CD4-positive, alpha-beta T cell treated with Interleukin-15 for 1 hour (primary cell): Measurements from ENCODE around the gene NR4A3.
A peak's percentile ranks its signal among the peaks of the same experiment; 100 is the strongest.

Experiments used
- DNase-seq: peaks from one replicate; pipeline ENCODE4 v3.0.0-alpha.2; 2020

NR4A3 gene

DNA sequence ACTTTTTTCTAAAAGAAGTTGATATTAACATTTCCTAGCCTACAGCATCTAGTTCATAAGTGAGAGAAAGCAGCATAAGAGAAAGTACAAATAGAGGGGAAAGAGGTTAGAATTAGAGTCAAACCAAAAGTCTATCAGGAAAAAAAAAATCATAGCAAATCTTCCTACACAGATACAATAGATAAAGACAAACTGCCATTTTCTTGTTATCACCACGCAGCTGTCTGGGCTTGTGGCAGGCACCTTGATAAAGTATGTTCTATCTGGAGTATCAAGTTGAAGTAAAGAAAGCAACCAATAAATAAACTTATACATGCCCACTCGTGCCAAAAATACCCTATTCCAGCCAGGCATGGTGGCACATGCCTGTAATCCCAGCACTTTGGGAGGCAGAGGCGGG lies 5.3 kb upstream of the NR4A3 start:
- no peak for DNase-seq

DNA sequence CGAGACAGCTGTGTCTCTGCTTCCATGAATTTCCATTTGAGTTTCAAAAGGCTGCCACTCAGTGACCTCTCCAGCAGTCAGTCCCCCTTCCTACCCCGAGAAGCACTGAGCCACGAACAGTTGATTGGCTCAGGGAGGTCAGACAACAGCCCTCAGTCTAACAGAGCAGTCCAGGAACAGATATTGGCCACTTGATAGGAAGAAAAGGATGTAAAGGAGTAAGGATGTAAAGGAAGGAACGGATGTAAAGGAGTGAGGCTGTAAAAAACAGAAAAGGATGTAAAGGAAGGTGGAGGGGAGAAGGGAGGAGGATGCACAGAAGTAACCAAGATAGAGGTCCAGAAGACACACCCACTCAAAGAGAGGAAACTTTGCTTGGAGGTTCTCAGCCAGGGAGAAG lies 3.2 kb upstream of the NR4A3 start:
- no peak for DNase-seq

DNA sequence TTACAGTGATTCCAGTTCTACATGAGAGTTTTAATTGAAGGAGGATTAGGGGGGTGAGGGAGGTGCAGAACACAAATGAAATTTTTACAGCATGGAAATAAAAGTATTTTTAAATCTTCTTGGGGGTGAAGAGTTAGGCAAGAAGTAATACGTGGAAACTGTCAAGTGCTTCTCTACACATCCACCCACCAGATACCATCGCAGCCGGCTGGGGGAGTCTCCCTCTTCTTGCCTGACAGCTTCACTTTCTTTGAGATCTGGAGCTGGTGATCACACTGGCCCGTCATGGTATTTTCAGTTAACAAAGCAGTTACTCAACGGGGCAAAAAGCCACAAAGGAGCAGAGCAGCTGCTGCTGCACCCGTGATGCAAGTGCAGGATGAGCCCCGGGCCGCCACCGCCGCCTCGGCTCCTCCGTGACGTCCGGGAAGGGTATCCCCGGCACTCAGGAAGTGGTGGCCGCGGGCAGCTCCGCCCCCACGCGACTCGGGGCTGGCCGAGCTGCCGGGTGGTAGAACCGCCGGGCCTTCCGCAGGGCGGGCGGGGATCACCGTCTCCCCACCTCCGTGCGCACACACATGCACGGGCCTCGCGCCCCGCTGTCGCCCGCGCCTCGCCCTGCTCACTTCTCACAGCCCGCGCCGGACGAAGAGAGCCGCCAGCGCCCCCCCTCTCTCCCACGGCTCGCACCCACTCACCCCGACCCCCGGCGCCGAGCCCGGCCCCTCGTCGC lies 2.4 kb upstream of the NR4A3 start:
- peak; percentile 99 for DNase-seq

DNA sequence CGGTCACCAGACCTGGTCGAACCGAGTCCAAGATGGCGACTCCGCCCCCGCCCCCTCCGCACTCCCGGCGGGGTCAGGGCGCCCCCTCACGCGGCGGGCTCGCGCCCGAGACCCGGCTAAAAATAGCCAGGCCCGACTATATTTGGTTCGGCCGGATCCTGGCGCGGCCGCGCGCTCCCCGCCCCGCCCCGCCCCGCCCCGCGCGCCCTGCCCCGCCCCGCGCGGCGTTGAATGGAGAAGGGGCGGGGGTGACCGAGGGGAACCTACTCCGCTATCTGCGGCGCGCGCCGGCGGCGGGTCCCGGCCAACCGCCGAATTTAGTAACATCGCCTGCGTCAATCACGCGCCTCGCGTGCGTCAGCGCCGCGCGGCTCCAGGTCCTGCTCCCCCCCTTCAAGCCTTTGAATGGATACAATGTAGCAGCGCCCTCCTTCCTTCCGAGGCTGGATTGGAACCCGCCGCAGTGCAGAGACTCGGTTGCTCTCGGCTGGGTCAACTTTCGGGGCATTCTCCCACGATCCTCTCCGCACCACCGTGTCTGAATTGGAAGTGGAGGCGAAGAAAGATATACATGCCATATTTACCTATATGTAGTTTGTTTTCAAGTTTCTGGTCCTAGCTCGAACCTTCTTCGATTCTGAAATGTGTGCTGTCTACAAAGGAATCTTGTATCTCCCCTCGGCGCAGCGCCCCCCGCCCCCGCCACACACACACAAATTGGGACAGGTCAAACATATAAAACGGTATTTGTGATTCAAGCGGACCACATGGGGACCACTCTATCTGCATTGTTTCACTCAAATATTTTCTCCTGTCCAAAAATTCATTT lies 1.6 kb upstream of the NR4A3 start:
- peak; percentile 97 for DNase-seq

DNA sequence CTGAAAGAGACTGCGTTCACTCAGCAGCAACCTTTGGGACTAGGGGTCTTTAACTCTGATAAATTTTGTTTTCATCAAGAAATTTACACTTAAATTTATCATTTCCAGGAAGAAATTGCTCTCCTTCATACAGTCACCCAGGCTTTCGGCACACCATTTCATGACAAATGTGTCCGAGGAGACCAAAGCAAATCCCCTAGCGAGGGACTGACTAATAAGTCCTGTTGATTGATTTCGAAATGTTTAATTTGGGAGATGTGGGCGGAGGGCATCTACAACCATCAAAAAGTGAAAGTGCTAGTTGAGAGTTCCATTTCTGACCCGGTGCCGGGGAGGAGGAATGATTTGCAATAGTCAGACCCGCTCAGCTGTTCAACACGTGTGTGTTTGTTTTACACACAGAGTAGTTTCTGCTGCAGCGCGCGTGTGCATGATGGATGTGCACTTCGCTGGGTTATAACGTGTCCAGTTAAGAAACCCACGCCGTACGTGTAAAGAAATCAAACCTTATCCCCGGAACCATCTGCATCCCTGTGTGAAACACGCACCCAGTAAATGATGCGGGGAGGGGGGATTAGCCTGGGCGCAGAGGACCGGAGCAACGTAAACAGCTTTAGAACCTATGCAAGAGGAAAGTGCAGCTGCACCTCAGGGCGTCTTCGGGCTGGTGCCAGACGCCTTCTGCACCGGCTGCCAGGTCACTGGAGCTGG lies 845 bp upstream of the NR4A3 start:
- peak; percentile 71 for DNase-seq

DNA sequence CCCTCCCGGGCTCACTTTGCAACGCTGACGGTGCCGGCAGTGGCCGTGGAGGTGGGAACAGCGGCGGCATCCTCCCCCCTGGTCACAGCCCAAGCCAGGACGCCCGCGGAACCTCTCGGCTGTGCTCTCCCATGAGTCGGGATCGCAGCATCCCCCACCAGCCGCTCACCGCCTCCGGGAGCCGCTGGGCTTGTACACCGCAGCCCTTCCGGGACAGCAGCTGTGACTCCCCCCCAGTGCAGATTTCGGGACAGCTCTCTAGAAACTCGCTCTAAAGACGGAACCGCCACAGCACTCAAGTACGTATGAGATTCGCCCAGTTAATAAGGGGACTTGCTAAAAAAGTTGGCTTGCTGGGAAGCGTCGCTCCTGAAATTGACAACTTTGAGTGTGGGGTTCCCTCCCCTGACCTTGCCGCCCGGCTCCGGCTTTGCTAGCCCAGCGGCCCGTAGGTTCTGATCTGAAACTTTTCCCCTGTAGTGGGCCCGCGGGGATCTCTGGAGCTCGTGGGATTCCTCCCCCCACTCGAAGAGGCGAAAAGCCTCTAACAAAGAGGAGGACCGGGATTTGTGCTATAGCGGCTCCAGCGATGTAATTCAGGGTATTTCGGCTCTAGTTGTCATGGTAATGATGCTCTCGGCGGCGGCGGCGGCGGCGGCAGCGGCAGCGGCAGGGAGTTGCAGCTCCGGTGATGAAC lies 572 bp downstream of the NR4A3 start:
- DNase-seq, result peak; percentile 62

DNA sequence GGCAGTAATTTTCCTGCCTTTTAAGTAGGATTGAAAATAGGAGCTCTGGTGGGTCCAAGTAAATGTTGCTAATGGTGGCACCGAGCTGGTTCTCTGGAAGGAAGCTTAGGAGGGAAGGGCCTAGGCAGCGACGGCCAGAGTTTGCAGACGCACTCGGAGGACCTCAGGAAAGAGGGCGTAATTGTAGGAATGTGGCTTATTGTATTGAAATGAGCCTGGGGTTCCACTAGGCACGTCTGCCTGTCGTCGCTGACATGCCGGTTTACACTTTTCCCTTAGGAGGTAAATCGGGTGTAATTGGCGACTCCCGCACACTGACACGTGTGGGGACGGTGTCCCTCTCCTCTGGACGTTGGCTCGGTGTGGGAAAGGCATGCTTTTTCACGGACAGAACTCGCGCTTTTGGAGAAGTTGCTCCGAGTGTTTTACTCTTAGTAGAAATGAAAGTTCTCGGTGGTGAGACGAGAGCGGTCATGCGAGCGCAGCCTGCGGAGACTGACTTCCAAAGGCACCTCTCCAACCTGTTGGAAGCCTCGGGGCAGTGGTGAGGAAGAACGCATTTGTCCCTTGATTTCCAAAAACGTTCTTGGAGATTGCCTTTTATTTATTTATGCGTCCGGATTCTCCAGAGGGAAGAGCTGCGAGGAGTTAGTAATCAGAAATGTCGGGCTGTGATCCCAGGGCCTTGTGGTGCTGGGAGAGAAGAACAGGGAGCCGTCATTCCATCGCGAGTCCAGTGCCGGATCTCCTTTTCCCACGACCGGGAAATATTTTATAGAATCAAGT lies 1.3 kb downstream of the NR4A3 start:
- no peak for DNase-seq

DNA sequence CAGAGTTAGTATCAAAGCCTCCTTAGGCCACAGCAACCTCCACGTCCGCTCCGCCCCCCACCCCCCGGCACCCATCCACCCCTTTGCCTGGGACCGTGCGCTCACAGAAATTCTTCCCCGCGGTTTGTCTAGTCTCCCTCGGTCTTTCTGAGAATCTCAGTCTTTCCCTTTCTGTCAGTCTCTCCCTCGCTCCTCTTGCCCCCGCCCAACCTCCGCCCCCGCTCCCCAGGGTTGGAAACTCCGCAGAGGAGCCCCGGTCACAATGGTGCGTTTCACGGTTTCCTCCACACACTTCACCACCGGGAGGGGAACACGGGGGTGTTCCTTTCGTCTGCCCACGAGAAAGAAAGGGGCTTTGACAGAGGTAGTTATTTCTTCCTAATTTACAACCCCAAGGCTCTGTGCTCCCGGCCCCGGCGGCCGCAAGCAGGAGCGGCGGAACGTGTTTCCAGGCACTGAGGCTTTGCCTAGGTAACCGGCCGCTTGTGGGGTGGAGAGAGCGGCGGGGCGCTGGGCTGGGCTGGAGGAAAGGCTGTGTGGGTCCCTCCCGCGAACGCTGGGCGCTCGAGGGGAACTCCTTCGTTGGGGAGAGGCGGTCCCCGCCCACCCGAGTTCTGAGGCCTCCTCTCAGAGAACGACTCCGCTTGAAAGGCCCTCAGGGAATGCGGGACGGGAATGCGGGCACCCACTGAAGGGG lies 2.1 kb downstream of the NR4A3 start:
- peak; percentile 78 for DNase-seq

DNA sequence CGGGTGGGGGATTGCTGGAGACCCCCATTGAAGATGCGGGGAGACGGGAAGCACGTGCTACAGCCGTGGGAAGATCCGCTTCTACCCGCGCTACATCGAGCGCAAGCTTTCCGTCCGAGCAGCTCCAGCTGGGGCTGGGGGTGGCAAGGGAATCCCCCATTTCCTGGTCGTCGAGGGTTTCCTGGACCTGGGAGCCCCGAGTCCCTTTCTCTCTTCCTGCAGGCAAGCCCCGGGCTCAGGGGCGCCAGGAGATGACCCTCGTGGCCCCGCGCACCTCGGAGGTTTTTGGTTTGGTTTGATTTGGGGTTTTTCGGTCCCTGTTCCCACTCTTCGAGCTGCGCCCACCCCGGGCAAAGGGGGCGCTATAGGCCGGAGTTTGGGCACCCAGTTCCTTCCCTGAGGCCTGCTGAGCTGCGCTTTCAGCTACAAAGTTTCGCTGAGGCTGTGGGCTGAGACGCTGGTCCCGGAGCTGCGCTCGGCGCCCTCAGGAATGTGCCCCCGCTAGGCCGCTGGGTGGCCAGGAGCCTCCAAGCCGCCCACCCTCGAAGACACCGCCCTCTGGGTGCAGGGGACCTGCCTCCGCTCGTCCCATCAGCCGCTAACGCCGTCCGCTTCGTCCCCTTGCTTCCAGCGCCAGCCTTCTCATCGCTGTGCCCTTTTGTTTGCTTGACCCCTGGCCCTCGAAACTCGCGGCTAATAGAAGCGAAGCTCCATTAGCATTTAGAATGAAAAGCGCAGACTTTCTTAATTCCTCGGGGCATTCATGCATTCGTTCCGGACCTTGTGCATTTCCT lies 2.9 kb downstream of the NR4A3 start:
- DNase-seq, result peak; percentile 68

DNA sequence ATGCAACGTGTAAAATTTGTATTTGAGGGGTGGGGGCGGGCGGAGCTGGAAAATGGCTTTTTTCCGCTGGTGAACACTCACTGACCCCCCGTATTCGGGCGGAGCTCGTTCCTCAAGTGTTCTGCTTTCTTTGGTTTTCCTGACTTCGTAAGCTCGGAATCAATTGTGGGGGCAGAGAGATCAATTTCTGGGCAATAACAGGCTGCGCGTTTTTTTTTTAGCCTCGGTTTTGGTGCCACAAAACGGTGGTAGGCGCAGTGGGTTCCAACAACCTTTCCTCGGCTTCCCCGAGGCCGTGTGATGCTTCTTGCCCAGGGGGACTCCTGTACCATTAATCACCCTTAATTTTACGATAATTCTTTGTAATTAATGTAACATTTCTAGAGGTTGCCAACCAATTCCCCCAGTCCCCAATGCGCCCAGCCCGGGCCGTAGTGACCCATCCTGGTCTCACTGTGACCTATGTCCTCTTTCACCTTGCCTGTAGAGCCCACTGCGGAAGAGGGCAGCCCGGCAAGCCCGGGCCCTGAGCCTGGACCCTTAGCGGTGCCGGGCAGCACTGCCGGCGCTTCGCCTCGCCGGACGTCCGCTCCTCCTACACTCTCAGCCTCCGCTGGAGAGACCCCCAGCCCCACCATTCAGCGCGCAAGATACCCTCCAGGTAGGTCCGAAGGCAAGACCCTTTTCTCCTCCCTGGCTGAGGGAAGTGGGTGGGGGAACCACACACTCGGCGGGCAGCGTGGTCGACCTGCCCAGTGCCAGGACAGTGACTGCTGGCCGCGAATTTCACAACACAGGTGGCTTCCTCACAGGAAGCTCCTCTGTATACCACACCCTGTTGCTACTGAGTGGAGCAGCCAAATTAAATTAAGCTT lies 3.7 kb downstream of the NR4A3 start:
- no peak for DNase-seq

DNA sequence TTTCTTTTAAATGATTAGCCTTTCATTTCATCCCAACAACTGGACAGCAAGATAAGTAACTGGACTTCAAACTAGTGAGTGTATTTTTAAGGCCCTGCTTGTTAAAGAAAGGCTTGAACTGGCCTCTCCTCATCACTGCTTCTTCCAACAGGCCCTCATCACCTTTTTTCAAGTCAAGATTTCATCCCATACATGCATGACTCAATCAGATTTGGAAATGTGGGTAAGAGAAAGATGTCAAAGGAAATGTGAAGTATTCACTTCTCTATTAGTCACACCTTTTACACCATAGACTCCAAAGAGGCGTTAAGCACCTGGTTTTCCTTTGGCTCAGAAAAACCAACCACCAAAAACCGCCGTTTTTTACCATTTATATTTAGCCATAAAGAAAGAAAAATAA lies 4.9 kb downstream of the NR4A3 start:
- DNase-seq, result no peak

DNA sequence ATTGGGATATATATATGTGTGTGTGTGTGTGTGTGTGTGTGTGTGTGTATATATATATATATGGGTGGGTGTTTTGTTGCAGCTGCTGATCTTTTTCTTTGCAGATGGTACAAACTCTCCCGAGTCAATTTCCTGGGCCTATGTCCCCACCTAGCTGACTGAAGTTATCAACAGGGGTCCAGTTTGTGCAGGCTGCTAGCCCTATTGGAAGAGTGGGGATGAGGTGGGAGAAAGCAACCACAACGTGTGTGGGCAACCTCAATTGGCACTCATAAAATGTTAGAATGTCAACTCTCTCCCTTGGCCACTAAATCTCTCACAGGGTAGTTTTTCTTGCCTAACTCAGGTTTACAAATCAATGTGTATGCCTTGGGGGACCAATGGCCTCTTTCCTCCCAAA lies 5.6 kb downstream of the NR4A3 start:
- no peak for DNase-seq

DNA sequence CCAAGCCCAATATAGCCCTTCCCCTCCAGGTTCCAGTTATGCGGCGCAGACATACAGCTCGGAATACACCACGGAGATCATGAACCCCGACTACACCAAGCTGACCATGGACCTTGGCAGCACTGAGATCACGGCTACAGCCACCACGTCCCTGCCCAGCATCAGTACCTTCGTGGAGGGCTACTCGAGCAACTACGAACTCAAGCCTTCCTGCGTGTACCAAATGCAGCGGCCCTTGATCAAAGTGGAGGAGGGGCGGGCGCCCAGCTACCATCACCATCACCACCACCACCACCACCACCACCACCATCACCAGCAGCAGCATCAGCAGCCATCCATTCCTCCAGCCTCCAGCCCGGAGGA lies 6.3 kb downstream of the NR4A3 start:
- no peak for DNase-seq

DNA sequence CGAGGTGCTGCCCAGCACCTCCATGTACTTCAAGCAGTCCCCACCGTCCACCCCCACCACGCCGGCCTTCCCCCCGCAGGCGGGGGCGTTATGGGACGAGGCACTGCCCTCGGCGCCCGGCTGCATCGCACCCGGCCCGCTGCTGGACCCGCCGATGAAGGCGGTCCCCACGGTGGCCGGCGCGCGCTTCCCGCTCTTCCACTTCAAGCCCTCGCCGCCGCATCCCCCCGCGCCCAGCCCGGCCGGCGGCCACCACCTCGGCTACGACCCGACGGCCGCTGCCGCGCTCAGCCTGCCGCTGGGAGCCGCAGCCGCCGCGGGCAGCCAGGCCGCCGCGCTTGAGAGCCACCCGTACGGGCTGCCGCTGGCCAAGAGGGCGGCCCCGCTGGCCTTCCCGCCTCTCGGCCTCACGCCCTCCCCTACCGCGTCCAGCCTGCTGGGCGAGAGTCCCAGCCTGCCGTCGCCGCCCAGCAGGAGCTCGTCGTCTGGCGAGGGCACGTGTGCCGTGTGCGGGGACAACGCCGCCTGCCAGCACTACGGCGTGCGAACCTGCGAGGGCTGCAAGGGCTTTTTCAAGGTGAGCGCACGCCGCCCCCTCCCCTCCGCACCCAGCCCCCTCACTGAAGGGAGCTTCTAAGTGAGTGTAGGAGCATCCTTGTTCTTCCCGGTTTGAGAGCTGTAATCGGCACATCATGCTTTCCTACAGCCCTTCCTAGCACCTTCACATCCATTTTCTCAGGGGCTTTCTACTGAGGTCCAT lies 6.9 kb downstream of the NR4A3 start:
- DNase-seq, result no peak

DNA sequence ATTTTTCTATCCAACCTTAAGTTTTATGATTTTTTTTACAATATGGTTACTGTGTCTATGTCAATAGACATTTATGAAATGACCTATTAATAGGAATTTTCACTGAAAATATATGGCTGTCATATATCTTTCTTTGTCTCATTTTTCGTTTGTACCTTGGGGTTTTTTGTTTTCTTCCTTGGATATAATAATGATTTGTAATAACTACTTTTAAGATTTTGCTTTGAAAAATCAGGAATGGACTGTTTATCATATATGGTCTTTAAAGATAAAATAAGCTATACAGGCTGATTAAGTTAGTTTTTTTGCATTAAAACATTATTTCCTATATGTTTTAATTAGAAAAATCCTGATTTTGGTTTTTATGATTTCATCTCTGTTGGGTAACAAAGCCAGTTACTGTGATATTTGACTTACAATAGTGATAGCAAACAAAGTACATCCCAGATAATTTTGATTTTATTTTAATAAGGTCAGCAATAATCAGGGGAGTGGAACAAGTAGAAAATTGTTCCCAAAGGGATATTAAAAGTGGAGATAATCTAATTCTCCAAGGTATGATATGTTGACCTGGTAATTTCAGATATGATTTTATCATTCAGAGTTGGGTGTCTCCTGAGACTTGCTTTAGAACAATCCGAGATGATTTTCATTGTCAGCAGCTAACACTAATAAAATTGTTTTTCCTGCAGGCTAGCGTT lies 10.3 kb downstream of the NR4A3 start:
- no peak for DNase-seq

DNA sequence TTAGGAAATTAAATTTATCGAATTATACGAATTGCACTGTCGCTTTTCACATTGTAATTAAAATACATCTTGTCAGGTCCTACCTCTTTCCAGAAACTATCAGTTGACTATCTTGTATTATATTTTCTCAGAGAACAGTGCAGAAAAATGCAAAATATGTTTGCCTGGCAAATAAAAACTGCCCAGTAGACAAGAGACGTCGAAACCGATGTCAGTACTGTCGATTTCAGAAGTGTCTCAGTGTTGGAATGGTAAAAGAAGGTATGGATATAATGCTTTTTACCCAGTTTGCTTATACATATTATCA lies 10.8 kb downstream of the NR4A3 start:
- no peak for DNase-seq

DNA sequence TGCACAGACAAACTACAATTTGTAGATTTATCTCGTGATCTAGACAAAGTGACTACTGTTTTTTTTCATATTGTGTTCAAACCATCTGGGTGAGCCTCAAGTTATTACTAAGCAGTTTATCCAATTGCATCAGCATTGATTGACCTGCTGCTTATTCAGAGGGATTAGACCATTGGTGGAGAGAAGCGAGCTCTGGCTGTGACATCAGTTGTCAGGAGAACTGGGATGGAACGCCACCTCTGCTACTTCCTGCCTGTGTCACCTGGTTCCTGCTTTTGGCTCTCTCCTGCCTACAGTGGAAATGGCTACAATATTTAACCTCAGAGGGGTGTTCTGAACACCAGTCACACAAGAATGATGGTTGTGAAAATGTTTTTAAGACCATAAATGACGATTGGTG lies 12.1 kb downstream of the NR4A3 start:
- DNase-seq, result no peak

DNA sequence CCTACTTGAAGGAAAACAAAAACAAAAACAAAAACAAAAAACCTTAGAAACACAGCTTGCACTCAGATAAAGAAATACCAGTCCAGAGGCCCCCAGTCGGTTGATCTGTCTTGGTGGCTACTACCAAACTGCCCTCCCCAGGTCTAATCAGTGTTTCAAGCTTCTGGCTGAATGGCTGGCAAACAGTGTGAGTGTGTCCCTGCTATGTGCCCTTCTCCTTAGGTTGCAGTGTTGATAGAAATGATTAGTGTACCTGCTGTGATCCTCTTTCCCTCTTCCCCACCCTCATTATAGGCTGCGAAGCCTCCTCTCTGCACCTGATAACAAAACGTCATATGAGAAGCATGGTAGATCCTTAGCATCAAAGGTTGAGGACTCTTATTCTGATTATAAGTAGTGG lies 12.8 kb downstream of the NR4A3 start:
- no peak for DNase-seq

DNA sequence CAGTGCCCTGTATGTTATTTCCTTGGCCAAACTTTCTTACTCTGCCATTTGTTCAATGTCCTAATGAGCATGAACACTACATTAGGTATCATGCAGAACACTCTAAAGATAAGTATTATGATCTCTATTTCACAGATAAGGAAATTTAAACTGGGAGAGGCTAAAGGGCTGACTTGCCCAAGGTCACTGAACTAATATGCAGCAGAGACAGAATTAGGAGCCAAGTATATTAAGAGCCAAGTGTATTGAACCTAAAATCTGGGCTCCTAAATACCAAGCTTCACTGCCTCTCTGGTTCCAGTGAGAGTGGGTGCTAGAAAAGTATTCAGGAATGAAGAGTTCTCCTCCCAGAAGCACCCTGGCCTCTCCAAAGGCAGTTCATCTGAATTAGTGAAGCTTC lies 13.5 kb downstream of the NR4A3 start:
- no peak for DNase-seq
